ENCODE measurements around the gene GPR173.

Gene GPR173

GRCh38 chrX:53091354-53091753 lies 42.8 kb downstream of the GPR173 start:
- no peak for DNase-seq

GRCh38 chrX:53093177-53093655 lies 44.6 kb downstream of the GPR173 start:
- DNase-seq, result peak; percentile 37

GRCh38 chrX:53093748-53094581 lies 45.4 kb downstream of the GPR173 start, which contains the start of gene KANTR:
Gene KANTR (plus strand): TSS chrX:53094142. CDS start chrX:53124273, 30,131 bp downstream.
- DNase-seq, result peak; percentile 77

DNA sequence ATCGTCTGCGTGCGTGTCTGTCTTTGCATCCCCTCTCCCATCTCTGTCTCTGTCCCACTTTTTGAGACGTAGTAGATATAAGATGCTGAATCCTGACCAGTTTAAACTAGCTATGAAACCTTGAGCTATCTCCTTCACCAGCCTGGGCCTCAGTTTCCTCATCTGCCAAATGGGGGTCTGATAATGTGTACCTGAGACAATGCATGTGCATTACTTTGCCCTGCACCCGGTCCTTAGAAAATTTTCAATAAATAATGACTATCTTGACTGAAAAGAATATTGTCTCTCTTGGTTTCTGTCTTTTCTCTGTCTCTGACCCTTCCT lies 46.0 kb downstream of the GPR173 start:
- DNase-seq, result no peak

DNA sequence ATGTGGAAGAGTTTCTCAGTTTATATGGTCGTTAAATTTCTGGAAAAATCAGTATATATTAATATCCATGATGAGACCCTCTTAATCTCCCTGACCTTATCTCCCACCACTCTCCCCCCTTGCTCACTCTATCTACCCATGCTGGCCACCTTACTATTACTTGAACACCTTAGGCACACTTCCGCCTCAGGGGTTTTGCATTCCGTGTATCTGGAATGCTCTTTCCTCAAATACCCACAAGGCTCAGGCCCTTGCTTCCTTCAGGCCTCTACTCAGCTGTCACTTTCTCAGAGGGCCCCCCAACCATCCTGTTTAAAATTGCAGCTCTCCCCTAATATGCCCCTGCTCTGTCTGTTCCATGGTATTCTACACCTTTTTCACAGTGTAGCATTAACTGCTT lies 47.2 kb downstream of the GPR173 start:
- no peak for DNase-seq

DNA sequence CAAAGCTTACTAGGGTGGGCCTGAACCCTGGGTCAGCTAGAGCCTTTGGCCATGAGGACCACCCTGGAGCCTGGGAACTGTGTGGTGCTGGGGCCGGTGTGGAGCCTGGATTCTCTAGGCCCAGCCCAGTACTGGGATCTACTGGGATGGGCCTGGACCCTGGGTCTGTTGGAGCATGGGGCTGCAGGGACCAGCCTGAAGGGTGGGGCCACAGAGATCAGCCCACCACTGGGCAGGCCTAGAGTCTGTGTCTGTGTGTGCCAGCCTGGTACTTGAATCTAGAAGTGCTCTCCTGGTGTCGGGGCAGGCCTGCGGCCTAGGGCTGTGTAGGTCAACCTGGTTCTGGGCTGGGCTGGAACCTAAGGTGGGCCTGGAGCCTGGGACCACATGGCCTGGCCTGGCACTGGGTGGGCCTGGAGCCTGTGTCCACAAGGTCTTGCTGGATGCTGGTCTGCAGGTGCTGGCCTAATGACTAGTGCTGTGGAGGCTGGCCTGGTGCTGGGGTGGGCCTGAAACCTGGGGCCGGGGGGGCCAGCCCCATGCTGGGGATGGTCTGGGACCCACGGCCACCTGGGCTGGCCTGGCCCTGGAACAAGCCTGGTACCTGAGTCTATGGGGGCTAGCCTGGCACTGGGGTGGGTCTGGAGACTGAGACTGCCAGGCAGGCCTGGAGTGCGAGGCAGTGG lies 66.4 kb downstream of the GPR173 start:
- no peak for DNase-seq

DNA sequence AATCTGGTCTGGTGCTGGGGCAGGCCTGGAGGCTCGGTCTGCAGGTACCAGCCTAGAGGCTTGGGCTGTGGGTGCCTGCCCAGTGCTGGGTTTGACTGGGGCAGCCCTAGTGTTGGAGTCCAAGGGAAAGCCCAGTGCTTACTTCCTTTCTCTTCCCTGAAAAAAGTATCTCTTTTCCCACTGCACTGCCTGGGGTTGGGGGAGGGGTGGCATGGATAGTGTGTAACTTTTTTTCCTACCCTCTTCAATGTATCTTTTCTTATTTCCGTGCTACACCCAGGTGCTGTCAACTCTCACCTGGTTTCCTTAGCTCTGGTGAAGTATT lies 66.9 kb downstream of the GPR173 start:
- DNase-seq, result no peak

GRCh38 chrX:53116101-53116500 lies 67.5 kb downstream of the GPR173 start:
- no peak for DNase-seq

DNA sequence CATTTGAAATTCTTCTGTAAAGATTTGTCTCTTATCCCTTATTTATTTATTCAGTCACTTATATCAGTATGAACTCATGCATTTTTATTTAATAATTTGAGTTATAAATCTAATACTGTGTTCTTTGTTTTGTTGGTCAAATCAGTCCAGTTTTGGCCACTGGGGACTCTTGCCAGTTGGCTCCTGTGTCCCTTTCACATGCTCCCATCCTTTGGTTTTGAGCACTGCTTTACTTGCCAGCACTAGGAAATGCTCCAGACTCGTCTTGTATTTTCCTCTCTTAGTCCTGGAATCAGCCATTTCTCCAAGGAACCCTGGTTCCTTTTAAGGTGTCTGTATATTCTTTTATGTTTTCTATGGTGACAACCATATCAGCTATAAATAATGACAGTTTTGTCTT lies 73.4 kb downstream of the GPR173 start:
- DNase-seq, result no peak

- DNase-seq, result no peak
Observed at GRCh38 chrX:53125506-53125905, 76.9 kb downstream of the GPR173 start.

DNA sequence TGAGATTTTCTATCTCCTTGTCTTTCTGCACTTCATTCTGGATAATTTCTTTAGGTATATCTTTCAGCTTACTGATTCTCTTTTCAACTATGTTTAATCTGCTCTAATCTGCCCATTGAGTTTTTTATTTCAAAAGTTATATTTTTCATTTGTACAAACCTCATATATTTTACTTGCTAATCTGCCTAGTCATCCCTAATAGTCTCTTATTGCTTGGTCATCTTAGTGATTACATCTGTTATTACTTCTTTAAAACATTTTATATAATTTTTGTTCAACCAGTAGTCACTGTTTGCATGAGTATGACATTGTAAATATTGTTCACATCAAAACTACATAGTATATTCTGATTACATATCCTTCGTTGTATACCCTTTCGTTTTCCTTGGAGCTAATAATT lies 77.8 kb downstream of the GPR173 start:
- no peak for DNase-seq

GRCh38 chrX:53128097-53128749 lies 79.6 kb downstream of the GPR173 start:
- DNase-seq, result no peak

All from GDM1 (cell line).